Fibroblast of skin of abdomen (primary cell): ENCODE data around the gene DRC1.

Experiments
- DNase-seq: peaks from one replicate; pipeline ENCODE4 v3.0.0-alpha.2; 2013

Gene DRC1

DNA sequence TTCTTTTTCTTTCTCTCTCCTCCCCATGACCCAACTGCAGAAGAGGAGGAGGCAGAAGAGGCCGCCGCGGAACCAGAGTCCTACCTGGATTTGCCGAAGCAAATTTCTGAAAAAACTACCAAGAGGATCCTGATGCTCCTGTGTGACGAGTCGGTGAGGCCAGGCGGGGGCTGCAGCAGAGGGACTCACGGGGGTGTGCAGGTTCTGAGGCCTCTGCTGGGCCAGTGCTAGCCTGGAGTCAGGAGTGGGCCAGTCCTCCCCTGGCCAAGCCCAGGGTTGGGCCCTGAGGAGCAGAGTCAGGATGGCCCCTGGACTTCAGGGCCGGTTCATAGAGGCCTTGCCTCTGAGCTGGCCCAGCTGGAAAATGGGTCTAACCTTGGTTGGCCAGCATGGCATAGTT lies 46.9 kb downstream of the DRC1 start:
- no peak for DNase-seq

DNA sequence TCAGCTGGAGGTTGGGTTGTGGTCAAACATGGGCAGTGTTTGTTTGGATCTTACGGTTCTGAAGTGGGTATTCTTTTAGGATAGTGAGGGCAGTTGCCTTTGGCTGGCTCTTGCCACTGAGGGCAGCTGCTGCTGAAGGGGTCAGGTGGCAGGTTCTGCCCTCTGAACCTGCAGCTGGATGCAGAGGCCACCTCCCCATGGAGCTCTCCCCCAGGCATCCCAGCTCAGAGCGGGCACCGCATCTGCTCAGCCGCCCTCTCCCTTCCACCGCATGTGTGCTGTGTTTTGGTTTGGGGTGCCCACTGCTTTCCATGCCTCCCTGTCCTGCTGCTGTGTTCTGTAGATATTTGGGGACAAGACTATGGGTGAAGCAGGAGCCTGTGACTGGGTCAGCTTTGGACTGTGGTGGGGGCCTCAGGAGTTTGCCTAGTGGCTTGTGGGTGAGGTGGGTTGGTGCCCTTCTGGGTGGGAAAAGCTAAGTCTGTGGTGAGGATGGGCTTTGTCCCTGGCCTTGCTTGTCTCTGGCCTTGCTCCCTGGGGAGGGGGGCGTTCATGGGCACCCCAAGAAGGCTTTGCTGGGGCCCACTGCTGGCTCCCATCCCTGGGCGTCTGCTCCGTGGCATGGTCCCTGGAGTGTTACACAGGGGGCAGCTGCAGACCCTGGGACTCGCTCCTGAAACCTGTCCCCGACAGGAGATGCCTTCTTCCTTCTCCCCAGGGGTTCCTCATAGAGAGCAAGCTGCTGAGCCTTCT lies 47.7 kb downstream of the DRC1 start:
- no peak for DNase-seq

DNA sequence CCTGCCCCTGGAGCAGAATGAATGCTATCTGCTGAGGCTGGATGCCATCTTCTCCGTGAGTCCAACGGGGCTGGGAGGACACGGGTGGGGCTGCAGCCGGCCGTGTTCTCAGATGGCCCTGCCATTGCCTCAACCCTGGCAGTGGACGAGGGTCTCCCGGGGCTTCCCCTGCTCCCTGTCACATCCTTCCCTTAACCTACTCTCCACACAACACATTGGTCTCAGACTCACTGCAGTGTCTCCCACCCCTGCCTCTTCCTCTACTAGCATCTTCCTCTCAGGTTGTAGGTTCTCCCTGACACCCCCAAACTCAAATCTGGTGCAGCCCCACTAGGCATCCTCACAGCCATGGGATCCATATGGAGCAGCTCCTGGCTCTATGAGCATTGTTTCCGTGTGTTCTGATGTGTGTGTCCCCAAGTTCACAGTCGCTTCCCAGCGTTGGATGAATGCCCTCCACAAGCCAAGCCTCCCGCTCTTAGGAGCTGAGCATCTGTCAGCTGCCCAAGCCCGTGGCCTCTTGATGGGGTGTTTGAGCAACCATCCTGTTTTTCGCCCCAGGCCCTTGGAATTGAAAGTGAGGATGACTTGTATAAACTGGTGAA lies 48.4 kb downstream of the DRC1 start:
- no peak for DNase-seq

DNA sequence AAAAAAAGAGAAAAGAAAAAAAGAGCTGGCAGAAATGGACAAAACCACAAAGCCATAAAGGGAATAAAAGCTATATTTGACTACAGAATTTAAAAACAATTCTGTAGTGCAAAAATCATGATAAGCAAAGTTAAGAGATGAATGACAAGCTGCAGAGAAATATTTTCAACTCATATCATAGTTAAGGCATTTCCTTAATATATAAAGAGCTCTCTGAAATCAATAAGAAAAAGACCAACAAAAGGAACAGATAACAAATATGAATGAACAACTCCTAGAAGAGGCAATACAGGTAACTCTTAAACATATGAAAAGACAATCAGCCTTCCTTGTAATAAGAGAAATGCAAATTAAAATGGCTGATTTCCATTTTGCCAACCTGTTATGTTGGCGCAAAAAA lies 50.0 kb downstream of the DRC1 start:
- no peak for DNase-seq

DNA sequence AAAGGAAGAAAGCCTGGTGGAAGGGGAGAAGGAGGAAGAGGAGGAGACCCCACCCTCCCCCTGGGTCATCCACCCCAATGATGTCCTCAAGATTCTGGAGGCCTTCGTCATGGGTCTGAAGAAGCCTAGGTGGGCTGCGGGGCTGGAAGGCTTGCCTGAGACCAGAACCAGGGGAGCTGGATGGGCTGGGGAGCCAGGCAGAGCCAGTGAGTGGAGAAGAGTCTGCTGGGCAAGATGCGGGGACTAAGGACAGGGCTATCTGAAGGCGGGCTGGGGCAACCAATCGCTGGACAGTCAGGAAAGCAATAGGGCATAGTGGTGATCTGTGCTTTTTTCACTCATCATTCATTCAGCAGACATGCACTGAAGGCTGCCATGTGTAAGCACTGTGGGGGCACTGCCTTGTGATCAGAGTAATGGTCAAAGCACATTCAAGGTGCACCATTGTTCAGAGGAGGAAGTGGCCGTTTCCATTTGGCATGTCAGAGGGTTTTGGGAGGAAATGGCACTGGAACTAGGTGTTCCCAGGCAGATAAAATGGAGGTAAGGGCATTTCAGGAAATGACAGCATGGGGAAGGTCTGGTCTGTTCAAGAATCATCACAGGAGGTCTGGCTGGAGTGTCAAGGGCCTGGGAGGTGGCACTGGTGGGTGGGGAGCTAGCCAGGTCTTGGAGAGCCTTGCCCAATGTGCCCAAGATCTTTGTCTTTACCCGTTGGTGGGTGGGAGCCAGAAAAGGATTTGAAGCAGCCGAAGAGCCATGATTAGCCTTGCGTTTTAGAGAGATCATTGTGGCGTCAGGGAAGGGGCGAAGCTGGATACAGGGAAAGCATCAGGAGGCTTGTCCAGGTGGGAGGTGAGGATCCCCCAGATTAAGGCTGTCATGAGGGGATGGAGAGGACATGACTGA lies 52.0 kb downstream of the DRC1 start:
- DNase-seq: no peak

DNA sequence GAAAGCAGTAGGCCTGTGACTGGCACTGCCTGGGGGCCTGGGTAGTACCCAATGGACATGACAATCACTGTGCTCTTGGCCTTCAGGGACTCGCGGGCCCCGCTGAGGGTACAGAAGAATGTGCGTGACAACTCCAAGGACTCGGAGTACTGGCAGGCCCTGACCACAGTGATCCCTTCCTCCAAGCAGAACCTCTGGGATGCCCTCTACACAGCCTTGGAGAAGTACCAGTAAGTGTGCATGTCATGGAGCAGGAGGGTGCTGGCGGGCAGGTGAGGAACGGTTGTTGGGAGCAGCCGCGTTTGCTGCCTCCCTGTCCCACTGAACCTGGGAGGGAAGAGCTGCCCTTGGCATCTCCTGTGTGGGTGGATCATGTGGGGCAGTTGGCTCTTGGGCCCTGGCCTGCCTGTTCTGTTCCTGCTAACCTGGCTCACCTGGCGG lies 52.9 kb downstream of the DRC1 start:
- no peak for DNase-seq

DNA sequence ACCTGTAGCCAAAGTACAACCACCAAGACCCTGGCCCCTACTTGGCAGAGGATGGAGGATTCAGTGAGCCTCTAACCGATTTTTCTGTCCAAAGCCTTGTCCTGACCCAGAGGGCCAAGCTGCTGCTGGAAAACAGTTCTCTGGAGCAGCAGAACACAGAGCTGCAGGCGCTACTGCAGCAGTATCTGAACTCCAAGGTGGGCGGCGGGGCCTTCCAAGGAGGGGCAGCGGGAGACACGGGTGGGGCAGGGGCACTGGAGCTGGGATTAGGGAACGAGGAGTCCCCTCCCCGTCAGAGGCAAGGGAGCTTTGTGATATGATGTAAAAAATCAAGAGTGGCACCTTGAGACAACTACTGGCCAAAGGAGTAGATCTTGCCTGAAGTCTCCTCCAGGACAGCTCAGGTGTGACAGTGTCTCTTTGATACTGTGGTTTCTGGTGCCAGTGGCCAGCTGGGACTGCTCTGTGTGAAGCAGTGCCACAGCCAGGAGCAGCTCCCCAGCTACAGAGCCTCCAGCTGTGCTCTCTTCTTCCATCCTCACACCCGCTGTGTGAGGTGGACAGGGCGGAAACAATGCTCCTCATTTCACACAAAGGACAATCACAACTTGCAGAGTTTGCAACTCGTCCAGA lies 53.4 kb downstream of the DRC1 start:
- DNase-seq: no peak

DNA sequence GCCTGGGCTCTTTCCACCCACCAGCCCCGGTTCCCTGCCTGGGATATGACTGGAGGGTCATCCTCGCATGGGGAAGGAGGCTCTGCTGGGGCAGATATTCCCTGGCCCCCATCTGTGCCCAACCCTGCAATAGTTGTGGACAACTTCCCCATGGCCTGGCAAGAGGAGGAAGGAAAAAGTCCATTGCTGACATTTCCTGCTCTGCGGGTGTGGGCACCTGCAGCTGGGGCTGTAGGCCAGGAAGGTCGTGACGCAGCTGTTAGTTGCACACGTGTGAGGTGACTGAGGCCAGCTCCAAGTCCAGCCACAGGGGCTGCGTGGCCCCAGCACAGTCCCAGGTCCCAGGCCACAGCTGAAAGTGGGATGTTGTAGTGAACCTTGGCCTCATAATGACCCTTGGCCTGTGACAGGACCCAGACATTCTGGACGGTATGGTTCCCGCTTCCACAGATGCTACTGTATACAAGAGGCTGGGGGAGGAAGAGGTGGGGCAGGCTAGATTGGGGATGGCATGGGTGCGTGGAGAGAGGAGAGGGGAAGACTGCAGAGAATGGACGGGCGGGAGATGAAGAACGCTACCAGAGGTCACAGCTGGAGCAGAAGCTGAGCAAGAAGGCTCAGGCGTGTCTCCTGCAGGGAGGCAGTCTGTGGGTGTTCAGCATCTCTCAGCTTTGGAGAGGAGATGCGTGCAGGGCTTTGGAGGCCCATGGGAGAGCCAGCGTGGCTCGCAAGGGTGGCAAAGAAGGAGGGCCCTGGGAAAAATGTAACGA lies 54.1 kb downstream of the DRC1 start:
- DNase-seq: no peak

DNA sequence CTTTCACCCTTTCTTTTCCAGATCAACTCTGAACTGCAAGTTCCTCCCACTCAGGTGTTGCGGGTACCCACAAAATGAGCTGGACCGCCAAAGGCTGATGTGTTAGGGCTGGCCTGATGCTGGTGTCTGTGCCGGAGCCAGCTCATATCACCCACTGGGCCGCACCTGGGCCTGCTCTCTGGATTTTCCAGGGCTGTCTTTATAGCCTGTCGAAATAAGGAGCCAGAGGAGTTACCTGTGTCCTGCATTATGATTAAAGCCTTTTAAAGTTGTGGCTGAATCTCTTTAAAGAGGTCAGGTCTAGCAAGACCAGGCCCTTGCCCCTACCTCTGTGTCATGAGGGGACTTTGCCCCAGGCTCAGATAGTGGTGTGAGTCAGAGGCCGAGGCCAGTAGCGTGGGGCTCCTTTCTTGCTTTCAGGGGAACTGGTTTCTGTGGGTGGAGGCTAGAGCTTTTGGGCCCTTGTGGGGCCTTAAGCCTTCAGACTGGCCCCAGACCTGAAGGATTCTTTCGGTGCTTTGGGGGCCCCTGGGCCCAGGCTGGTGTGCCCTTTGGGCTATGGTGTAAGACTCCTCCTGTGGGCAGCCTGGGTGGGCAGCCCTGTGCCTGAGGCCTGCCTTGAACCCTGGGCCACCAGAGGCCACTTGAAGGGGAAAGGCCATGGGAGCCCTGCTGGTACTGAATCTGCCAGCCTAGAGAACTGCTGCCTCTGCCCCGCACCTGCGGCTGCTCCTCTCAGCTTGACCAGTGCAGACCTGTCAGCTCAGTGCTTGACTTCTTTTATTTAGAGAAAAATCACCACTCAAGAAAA lies 54.9 kb downstream of the DRC1 start:
- no peak for DNase-seq

DNA sequence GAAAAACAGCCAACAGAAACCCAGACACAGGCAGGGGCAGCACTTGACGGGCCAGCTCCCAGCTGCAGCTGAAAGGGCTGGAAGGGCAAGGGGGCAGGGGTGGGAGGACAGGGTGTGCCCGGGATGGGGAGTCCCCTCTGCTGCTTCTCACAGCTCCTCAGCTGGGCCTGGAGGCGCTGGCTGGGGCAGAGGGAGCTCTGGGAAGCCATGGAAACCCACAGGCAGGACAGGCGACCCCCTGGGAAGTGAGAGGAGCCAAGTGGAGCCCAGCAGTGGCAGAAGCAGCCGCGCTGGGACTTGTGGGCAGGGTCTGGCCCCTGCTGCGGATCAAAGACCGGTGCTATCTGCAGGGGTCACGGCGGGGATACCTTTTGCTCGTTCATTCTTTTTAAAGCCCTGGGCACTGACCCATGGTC lies 55.5 kb downstream of the DRC1 start:
- DNase-seq: no peak

DNA sequence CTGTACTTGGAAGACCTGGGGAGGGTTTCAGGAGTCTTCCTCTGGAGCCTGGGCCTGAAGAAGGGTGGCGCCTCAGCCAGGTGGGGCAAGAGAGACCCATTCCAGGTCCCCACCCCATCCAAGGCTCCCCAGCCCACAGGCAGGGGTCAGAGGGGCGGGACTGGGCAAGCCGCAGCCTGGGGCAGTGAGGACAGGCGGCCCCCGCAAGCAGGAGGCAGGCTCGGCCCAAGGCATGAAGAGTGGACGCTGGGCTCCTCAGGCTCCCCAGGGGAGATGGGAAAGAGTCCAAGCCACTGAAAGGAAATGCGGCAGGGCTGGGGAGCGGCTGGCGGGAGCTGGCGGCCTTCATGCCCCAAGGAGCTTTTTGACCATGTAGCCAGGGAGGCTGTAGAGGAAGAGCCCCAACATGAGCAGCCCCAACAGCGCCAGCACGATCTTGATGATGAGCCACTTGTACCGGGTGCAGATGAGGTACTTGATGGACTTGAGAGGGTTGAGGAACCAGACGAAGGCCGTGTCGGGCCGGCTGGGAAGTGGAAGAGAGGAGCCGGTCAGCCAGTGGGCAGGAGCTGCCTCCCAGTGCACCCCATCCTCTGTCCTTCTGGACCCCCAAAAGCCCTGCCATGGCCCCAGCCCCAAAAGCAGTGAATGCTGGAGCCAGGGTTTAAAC lies 56.1 kb downstream of the DRC1 start:
- DNase-seq: no peak

DNA sequence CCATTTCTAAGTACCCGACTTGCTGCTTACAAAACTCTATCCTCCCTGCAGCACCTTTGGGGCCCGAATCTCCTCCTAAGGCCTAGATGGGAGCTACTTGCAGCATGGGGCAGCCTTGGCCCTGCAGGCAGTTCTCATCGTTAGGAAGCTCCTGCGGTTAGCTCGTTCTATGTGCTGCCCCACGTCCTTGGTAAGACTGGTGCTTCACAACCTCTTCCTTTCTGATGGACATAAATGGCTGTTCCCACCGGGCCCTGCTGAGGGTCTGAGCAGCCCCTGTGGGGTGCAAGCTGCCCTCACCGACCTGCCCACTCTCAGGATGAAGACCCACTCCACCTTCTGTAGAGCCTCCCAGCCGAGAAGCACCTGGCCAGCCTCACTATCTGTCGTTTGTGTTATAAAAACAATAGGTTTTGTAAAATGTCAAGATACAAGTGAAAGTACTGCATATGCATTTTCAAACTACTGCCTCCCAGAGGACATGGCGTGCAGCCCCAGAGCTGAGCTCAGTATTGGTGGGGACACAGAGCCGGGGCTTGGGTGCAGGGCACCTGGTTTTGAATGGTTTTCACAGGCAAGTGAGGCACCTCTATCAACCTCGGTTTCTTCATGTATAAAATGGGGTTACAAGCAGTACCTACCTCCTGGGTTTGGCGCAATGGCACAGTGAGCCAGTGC lies 56.8 kb downstream of the DRC1 start:
- no peak for DNase-seq

DNA sequence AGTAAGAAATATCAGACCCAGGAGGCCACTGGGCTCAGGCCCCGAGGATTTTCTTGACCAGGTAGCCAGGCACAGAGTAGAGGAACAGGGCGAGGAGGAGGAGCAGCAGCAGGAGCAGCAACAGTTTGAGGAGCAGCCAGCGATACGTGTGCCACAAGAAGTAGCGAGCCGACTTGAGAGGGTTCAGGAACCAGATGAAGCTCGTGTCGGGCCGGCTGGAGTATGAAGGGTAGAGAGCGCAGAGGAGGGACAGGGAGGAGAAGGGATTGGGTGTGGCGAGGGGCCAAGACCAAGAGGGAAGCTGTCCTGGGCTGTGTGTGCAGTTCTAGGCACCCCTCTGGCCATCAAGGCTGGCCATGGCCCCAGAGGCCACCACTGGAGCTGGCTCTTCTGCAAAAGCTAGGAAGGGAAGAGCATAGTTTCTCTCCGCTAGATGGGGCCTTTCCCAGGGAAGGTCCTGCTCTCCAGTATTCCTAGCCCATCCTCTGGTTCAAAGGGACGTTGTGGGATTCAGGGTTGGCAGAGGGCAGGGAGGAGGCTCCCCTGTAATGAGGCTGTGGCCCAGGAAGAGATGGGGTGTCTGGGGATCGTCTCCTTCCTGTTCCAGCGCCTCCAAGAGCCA lies 58.4 kb downstream of the DRC1 start:
- DNase-seq: no peak

DNA sequence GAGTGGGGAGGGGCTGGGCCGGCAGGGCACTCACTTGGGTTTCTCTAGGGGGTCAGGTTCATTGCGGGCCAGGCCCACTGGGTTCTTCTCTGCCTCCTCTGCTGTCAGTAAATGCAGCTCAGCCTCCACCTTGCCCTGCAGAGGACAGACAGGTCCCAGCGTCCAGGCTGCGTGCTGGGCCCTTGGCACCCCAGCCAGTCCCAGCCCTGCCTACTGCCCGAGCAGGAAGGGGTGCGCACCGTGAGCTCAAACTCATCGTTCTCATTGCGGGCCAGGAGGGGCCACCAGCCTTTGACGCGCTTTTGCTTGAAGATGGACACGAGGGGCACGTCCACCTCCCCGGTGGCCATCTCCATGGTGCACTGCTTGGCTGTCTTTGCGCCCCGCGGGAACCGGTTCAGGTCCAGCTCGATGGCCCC lies 58.9 kb downstream of the DRC1 start:
- DNase-seq: no peak

DNA sequence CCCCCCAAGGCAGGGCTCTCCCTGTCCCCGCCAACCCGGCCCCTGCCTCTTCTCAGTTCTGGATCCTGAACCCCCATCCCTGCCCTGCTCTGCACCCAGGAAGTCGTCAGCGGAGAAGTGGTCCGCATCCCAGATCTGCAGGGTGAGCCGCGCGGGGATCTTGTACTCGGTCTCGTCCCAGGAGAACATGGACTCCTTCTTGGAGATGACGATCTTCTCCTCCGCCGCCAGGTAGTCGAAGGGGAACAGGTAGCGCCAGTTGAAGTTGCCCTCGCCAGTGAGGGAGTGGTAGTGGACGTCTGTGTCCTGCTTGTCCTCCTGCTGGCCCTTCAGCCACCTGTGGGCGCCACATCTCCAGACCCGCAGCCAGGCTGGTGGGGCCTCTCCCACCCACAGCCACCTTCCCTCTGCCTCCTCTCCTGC lies 59.9 kb downstream of the DRC1 start:
- DNase-seq: no peak

DNA sequence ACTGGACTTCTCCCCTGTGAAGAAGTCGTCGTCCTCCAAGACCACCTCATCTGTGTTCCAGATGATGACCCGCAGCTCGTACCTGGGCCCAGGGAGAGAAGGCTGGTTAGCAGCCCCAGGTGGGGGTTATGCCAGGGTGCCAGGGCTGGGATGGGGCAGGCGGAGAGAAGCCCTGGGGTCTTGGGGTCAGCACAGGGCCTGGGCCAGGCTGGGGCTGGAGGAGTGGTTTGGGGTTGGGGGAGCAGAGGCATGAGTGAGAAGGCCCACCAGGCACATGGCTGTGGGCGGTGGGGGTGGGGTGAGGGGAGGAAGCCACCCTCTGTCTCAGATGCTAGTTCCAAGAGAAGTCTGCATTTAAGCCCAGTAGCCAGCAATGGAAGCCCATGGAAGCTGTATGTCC lies 60.4 kb downstream of the DRC1 start:
- no peak for DNase-seq

DNA sequence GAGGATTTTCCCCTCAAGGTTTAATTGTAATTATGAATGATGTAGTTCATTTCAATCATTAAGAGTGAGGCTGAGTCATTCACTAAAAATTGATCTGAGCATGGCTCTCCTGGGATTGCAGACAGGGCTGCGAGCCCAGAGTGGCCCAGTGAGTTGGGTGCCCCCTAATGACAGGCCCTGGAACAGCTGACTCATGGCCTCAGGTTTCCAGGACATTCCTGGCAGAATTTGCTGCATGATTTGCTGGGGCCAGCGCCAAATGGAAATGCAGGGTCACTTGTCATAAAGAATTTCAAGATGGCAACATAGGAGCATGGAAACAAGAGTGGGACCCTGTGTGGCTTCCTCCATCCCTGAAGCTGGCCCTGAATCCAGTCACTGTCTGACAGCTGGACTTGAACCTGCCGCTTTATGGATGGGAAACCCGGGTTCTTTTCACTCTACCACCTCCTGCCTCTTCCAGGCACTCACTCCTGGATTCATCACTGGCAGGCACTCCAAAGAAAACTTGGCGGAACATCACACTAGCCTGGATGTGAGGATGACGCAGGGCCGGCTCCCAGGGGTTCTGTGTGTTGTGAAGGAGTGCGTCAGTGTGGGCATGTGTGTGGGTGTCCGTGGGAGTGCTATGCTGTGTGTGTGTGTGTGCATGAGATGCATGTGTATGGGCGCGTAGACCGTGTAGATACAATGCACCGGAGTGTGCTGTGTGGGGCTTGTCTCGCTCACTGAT lies 61.0 kb downstream of the DRC1 start:
- peak; percentile 67 for DNase-seq

DNA sequence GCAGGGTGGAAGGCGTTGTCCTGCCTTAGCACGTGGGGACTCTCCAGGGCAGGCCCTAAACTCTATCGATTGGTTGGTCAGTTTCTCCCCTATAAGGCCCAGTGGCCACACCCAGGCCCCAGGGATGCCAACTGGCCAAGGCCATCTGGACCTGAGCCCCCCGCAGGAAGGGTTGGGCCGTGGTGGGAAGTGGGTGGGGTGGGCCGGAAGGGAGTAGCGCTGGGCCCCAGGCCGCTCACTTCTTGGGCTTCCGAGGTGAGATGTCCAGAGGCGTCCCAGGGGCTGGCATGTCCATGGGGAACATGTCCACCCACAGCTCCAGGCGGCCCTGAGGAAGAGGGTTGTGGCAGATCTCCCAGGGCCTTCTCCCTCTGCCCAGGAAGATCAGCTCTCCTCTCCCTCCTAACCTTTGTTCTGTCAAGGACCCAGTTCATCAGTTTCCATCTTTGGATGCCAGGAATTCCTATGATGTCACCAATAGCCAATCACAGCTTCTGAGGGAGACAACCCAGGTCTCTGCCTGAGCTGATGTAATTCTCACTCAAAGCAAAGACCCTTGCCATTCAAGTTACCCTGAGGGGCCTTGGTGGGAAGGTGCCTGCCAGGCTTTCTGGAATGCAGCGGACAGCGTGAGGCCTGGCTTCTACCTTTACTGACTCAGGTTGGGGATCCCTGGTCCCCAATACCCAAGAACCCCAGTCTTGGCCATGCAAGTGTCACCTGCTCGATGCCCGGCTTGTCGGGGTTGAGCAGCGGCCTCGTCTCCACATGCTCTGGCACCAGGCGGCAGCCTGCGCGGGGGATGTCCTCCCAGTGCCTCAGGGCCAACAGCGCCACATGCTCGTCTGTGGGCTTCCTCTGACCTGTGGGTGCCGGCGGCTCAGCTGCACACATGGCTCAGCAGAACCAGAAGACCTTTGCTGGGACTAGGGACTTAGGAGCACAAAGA lies 61.8 kb downstream of the DRC1 start:
- DNase-seq: no peak
